HEK293T (cell line): ENCODE measurements around the gene DDX20.

Experiments used
- CTCF ChIA-PET: fragments of 350-600 bp; formaldehyde crosslinking; extraction: SDS; loops from one replicate; lab custom pipeline; 2021; ENCODE audit warnings: antibody characterized with exemption, inconsistent platforms; lab: Yijun Ruan, JAX
- POLR2A ChIA-PET: fragments of 350-600 bp; formaldehyde crosslinking; extraction: SDS; loops from one replicate; lab custom pipeline; 2020; ENCODE audit warnings: antibody characterized with exemption, inconsistent platforms; lab: Yijun Ruan, JAX
- DNase-seq: peaks from one replicate; pipeline ENCODE4 v3.0.0; 2012; ENCODE audit warnings: mixed read lengths; ENCODE audit errors: extremely low spot score
- ARNT ChIP-seq: fragments of 450-650 bp; IDR thresholded peaks from 2 replicates; pipeline ENCODE4 v1.6.1; 2017; ENCODE audit warnings: mild to moderate bottlenecking
- BHLHE40 ChIP-seq: fragments of 450-650 bp; IDR thresholded peaks from 2 replicates; pipeline ENCODE4 v1.6.1; 2016; ENCODE audit warnings: mild to moderate bottlenecking, moderate library complexity, borderline replicate concordance
- CTBP1 ChIP-seq: fragments of 450-650 bp; IDR thresholded peaks from 2 replicates; pipeline ENCODE4 v1.6.1; 2016; ENCODE audit warnings: borderline replicate concordance
- ELF4 ChIP-seq: fragments of 450-650 bp; IDR thresholded peaks from 2 replicates; pipeline ENCODE4 v1.6.1; 2017; ENCODE audit warnings: antibody characterized with exemption
- FOXA1 ChIP-seq: fragments of 450-650 bp; IDR thresholded peaks from 2 replicates; pipeline ENCODE4 v1.6.1; 2016; ENCODE audit warnings: mild to moderate bottlenecking
- FOXK2 ChIP-seq: fragments of 450-650 bp; IDR thresholded peaks from 2 replicates; pipeline ENCODE4 v1.6.1; 2016; ENCODE audit warnings: mild to moderate bottlenecking
- FOXM1 ChIP-seq: fragments of 450-650 bp; IDR thresholded peaks from 2 replicates; pipeline ENCODE4 v1.6.1; 2017; ENCODE audit warnings: mild to moderate bottlenecking, borderline replicate concordance
- HDGF ChIP-seq: fragments of 450-650 bp; IDR thresholded peaks from 2 replicates; pipeline ENCODE4 v1.6.1; 2017; ENCODE audit warnings: antibody characterized with exemption, borderline replicate concordance
- L3MBTL2 ChIP-seq: fragments of 450-650 bp; conservative IDR thresholded peaks from 2 replicates; pipeline ENCODE4 v1.6.1; 2016; ENCODE audit warnings: mild to moderate bottlenecking
- LEF1 ChIP-seq: fragments of 450-650 bp; IDR thresholded peaks from 2 replicates; pipeline ENCODE4 v1.6.1; 2017; ENCODE audit warnings: mild to moderate bottlenecking, borderline replicate concordance
- NFRKB ChIP-seq: fragments of 450-650 bp; IDR thresholded peaks from 2 replicates; pipeline ENCODE4 v1.6.1; 2016; ENCODE audit warnings: mild to moderate bottlenecking, moderate library complexity
- SP1 ChIP-seq: fragments of 450-650 bp; IDR thresholded peaks from 2 replicates; pipeline ENCODE4 v1.6.1; 2017
- SUZ12 ChIP-seq: fragments of 450-650 bp; IDR thresholded peaks from 2 replicates; pipeline ENCODE4 v1.6.1; 2016; ENCODE audit warnings: mild to moderate bottlenecking
- TARDBP ChIP-seq: fragments of 450-650 bp; IDR thresholded peaks from 2 replicates; pipeline ENCODE4 v1.6.1; 2016
- ZNF384 ChIP-seq: fragments of 450-650 bp; IDR thresholded peaks from 2 replicates; pipeline ENCODE4 v1.6.1; 2016
- TF ChIP-seq, protein P1 (sequence below): fragments of 450-650 bp; IDR thresholded peaks from 2 replicates; pipeline ENCODE4 v1.6.1; 2016

DDX20 gene

DNA sequence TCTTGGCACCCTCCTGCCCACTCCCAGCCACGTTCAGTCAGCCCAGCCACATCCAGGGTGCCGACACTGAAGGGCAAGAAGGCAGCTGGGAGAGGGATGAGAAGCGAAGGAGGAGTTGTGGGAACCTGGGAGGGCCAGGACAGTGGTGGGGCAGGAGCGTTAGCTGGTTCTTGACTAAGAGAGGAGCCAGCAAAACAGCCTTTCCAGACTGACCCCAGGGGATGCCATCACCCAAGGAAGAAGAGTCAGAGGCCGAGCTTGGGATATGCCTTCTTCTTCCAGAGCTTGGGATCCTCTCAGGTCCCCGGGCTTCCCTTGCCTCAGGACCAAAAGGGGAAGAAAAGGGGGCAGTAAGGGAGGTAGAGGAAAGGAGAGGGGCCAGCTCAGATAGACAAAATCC, 23.7 kb upstream of the DDX20 start:
- no peak for DNase-seq
- ChIA-PET CTCF (interaction anchor here (2.1 kb wide), 1 partner anchor 17 kb away, joined by 7 read pairs; no protein-coding TSS in a partner anchor), POLR2A (no interaction called here)
- TF ChIP-seq BHLHE40 (no peak), HDGF (no peak), L3MBTL2 (no peak), TARDBP (no peak), NFRKB (no peak), ZNF384 (no peak), ARNT (no peak), FOXM1 (no peak)

DNA sequence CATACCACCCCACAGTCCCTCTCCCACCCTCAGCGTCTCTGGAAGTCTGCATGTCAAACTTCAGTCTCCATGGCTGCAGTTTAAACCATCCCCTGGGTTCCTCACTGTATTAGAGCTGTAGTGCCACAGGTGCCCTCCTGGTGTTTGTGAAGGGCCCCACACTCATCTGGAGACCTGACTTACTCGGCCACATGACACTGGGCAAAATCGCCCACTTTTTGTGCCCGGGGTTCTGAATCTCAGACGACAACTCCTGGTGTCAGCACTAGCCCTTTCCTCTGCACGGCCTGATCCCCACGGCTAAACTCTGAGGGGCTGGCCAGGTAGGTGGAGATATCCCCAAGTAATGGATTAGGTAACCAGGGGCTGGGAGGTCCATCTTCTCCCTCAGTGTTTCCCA, 23.0 kb upstream of the DDX20 start:
- ChIA-PET POLR2A (no interaction called here), CTCF (interaction anchor here (2.1 kb wide), 1 partner anchor 18 kb away, joined by 7 read pairs; no protein-coding TSS in a partner anchor)
- DNase-seq, result no peak
- TF ChIP-seq ARNT, result no peak
- TF ChIP-seq SP1, result no peak
- TF ChIP-seq FOXK2, result no peak
- no peak for TF ChIP-seq HDGF
- TF ChIP-seq NFRKB, result no peak
- no peak for TF ChIP-seq ZNF384
- no peak for TF ChIP-seq TARDBP
- TF ChIP-seq LEF1, result no peak
- TF ChIP-seq FOXA1, result no peak
- no peak for TF ChIP-seq FOXM1
- no peak for TF ChIP-seq CTBP1
- TF ChIP-seq L3MBTL2, result no peak
- TF ChIP-seq BHLHE40, result no peak
- TF ChIP-seq ELF4, result no peak

DNA sequence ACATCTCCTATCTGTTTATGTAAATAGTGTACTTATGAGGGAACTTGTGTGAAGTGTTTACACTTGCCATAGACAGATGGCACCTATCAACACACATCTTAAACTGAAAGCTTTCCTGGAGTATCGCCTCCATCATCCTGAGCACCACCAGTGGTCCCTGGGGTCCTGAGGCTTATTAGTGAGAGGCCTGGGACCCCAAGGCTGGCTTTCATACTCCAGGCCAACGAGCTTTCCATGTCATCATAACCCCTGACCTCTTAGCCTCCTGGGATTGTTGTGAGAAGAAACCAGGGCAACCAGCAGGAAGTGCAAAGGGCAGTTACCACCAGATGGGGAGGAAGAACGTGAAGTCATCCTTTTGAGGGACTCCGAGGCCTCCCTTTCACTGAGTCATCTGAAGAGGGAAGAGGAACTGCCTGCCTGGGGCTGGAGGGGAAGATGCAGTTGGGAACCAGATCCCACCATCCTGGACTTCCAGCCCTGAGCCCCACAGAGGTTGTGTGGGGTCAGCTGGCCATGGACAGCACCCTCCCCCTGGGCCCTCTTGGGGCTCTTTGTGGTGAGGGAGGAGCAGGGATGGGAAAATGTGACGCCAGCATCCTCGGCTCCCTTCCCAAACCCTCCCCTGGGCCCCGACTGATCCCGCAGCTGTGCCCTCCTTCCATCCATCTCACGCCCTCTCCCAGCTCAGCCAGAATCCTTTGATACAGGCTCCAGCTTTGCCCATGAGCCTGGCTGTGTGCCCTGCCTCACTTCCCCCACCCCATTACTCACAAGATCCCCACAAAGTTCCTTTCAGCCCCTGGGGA, 22.3 kb upstream of the DDX20 start:
- DNase-seq, result no peak
- POLR2A ChIA-PET, result no interaction called here
- CTCF ChIA-PET, result no interaction called here
- TF ChIP-seq, protein P1, sequence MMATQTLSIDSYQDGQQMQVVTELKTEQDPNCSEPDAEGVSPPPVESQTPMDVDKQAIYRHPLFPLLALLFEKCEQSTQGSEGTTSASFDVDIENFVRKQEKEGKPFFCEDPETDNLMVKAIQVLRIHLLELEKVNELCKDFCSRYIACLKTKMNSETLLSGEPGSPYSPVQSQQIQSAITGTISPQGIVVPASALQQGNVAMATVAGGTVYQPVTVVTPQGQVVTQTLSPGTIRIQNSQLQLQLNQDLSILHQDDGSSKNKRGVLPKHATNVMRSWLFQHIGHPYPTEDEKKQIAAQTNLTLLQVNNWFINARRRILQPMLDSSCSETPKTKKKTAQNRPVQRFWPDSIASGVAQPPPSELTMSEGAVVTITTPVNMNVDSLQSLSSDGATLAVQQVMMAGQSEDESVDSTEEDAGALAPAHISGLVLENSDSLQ, result no peak
- no peak for TF ChIP-seq LEF1
- no peak for TF ChIP-seq FOXA1
- no peak for TF ChIP-seq HDGF
- TF ChIP-seq L3MBTL2, result no peak
- no peak for TF ChIP-seq FOXM1
- TF ChIP-seq SUZ12, result no peak
- TF ChIP-seq NFRKB, result no peak
- TF ChIP-seq TARDBP, result no peak
- no peak for TF ChIP-seq ARNT
- no peak for TF ChIP-seq ZNF384
- TF ChIP-seq SP1, result no peak
- no peak for TF ChIP-seq BHLHE40
- TF ChIP-seq FOXK2, result no peak
- TF ChIP-seq ELF4, result no peak
- no peak for TF ChIP-seq CTBP1

DNA sequence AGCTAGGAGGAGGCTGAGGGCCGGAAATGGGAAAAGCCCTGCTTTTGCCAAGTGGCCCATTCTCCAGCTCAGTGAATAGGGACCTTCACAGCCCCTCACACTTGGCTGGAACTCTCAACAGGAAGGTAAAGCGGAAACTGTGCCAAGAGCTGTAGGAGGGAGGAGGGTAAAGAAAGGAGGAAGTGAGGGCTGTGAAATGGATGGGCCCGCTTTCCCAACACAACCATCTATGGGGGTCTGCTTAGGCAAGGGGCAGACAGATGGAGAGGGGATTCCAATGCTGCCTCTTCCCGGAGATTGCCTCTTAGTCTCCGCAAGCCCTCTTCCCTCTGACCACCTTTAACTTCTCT, 21.7 kb upstream of the DDX20 start:
- ChIA-PET CTCF (interaction anchor here (1.0 kb wide), 1 partner anchor 13 kb away, joined by 3 read pairs; no protein-coding TSS in a partner anchor), POLR2A (no interaction called here)
- DNase-seq, result no peak
- TF ChIP-seq ARNT (no peak), ZNF384 (no peak), FOXK2 (no peak), HDGF (no peak), ELF4 (no peak), SP1 (no peak), L3MBTL2 (no peak), BHLHE40 (no peak), TARDBP (no peak), SUZ12 (no peak), NFRKB (no peak), LEF1 (no peak)
- TF ChIP-seq, protein P1, result no peak

DNA sequence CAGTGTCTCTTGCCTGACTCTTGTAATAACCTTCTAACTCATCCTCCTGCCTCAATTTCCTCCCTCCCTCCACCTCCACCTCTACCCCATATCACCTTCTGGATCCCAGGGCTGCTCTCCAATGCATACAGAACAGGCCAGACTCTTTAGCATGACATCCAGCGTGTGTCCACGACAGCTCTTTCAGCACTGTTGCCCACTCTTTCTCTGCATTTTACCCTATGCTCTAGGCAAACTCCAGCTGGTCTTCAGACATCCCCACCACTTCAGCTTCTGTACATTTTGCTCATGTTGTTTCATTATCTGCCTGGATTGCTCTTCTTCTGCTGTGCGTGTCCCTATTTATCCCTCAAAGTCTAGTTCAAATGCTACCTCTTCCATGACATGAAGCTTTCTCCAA, 21.3 kb upstream of the DDX20 start:
- no peak for DNase-seq
- ChIA-PET CTCF (interaction anchor here (1.0 kb wide), 1 partner anchor 13 kb away, joined by 3 read pairs; no protein-coding TSS in a partner anchor), POLR2A (interaction anchor here (0.9 kb wide), 1 partner anchor 34 kb away, joined by 3 read pairs; no protein-coding TSS in a partner anchor)
- TF ChIP-seq, protein P1, result no peak
- TF ChIP-seq HDGF (no peak), ELF4 (no peak), FOXK2 (no peak), SUZ12 (no peak), CTBP1 (no peak), NFRKB (no peak), TARDBP (no peak), L3MBTL2 (no peak), FOXA1 (no peak), ARNT (no peak), BHLHE40 (no peak)
